GM12878 (cell line): ENCODE measurements around the gene SORCS1.

Experiments
- CEBPZ ChIP-seq: fragments of 150-350 bp; IDR thresholded peaks from 2 replicates; pipeline ENCODE4 v1.6.1; 2016; ENCODE audit warnings: low read depth, low read length
- EP300 ChIP-seq, 2 experiments: fragments of 150-350 bp in 1 of 2; IDR thresholded peaks; 2 replicates each; pipeline ENCODE4 v1.6.1; 2011 to 2012; ENCODE audit warnings: low read depth in 2 of 2, low read length in 2 of 2, borderline replicate concordance in 1 of 2, improper control_type of control experiment in 1 of 2, inconsistent platforms in 1 of 2; ENCODE audit not compliant: control insufficient read depth in 1 of 2
- EZH2 ChIP-seq: IDR thresholded peaks from 2 replicates; pipeline ENCODE4 v1.6.1; 2012; ENCODE audit warnings: low read depth, mild to moderate bottlenecking, control low read depth, inconsistent platforms, low read length, borderline replicate concordance; ENCODE audit not compliant: control insufficient read depth
- HDAC2 ChIP-seq: fragments of 200-600 bp; sonication (generic); IDR thresholded peaks from 2 replicates; pipeline ENCODE4 v1.6.1; 2017
- MEF2B ChIP-seq: fragments of 450-650 bp; IDR thresholded peaks from 2 replicates; pipeline ENCODE4 v1.6.1; 2018; ENCODE audit warnings: mild to moderate bottlenecking, moderate library complexity; ENCODE audit not compliant: partially characterized antibody, poor library complexity, severe bottlenecking
- MYC ChIP-seq: IDR thresholded peaks from 2 replicates; pipeline ENCODE4 v1.6.1; 2011; ENCODE audit warnings: mild to moderate bottlenecking, low read length, moderate library complexity, inconsistent platforms; ENCODE audit not compliant: insufficient read depth, insufficient replicate concordance, insufficient read length, severe bottlenecking
- POLR2A ChIP-seq: IDR thresholded peaks from 2 replicates; pipeline ENCODE4 v1.6.1; 2011; ENCODE audit warnings: low read depth, mild to moderate bottlenecking, low read length
- REST ChIP-seq: IDR thresholded peaks from 2 replicates; pipeline ENCODE4 v1.6.1; 2012; ENCODE audit warnings: mild to moderate bottlenecking, low read depth, low read length
- RFX5 ChIP-seq: IDR thresholded peaks from 2 replicates; pipeline ENCODE4 v1.6.1; 2011; ENCODE audit warnings: low read depth, low read length, improper control_type of control experiment
- SMAD1 ChIP-seq: fragments of 450-650 bp; IDR thresholded peaks from 2 replicates; pipeline ENCODE4 v1.6.1; 2018; ENCODE audit warnings: mild to moderate bottlenecking, low read depth; ENCODE audit not compliant: partially characterized antibody
- STAT1 ChIP-seq: fragments of 450-650 bp; conservative IDR thresholded peaks from 2 replicates; pipeline ENCODE4 v1.6.1; 2014; ENCODE audit warnings: antibody characterized with exemption, mild to moderate bottlenecking
- TCF12 ChIP-seq: IDR thresholded peaks from 2 replicates; pipeline ENCODE4 v1.6.1; 2011; ENCODE audit warnings: low read depth, mild to moderate bottlenecking, low read length
- TF ChIP-seq, protein P1 (sequence below), 3 experiments: IDR thresholded peaks in 2 of 3; conservative IDR thresholded peaks in 1 of 3; 2 replicates each; pipeline ENCODE4 v1.5.1; 2011; ENCODE audit warnings: low read depth in 3 of 3, low read length in 3 of 3, mild to moderate bottlenecking in 3 of 3, control low read depth in 2 of 3, moderate library complexity in 2 of 3, inconsistent platforms in 1 of 3, mixed read lengths in 1 of 3; ENCODE audit not compliant: control insufficient read depth in 2 of 3, insufficient read depth in 1 of 3; ENCODE audit errors: extremely low read depth in 1 of 3

DNA sequence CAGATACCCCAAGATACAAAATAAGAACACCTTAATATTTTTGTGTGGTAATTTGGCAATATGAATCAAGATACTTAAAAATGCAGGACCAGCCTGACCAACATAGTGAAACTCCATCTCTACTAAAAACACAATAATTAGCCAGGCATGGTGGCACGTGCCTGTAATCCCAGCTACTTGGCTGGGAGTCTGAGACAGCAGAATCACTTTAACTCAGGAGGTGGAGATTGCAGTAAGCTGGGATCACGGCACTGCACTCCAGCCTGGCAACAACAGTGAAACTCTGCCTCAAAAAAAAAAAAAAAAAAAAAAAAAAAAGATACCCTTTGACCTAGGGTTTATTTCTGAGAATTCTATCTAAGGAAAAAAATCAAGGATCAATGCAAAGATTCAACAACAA is 450.7 kb downstream of the SORCS1 start:
- no peak for TF ChIP-seq POLR2A
- no peak for TF ChIP-seq MYC
- no peak for TF ChIP-seq SMAD1
- TF ChIP-seq REST = no peak
- TF ChIP-seq, protein P1, sequence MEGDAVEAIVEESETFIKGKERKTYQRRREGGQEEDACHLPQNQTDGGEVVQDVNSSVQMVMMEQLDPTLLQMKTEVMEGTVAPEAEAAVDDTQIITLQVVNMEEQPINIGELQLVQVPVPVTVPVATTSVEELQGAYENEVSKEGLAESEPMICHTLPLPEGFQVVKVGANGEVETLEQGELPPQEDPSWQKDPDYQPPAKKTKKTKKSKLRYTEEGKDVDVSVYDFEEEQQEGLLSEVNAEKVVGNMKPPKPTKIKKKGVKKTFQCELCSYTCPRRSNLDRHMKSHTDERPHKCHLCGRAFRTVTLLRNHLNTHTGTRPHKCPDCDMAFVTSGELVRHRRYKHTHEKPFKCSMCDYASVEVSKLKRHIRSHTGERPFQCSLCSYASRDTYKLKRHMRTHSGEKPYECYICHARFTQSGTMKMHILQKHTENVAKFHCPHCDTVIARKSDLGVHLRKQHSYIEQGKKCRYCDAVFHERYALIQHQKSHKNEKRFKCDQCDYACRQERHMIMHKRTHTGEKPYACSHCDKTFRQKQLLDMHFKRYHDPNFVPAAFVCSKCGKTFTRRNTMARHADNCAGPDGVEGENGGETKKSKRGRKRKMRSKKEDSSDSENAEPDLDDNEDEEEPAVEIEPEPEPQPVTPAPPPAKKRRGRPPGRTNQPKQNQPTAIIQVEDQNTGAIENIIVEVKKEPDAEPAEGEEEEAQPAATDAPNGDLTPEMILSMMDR (IDR thresholded peaks at IDR 0.05 in 2 of 3, conservative IDR thresholded peaks at IDR 0.05 in 1 of 3; ENCODE audit: control insufficient read depth in 2 of 3, extremely low read depth in 1 of 3, insufficient read depth in 1 of 3, low read depth in 3 of 3, low read length in 3 of 3) = no peak
- no peak for TF ChIP-seq STAT1
- TF ChIP-seq HDAC2 = no peak
- TF ChIP-seq EP300 (IDR thresholded peaks at IDR 0.05; ENCODE audit: borderline replicate concordance in 1 of 2, control insufficient read depth in 1 of 2, low read depth in 2 of 2, low read length in 2 of 2) = no peak
- TF ChIP-seq EZH2 = no peak
- no peak for TF ChIP-seq MEF2B
- no peak for TF ChIP-seq CEBPZ
- no peak for TF ChIP-seq TCF12
- TF ChIP-seq RFX5 = no peak
